HepG2 (cell line): ENCODE results near the gene TBX6. TPM values are rescaled to one million over a fixed set of nuclear protein-coding genes. Genes with fewer than 3 reads are reported as not detected.

Source experiments
- AKAP8 ChIP-seq: sonication (generic); formaldehyde crosslinking; IDR thresholded peaks from 2 replicates; pipeline ENCODE4 v1.5.1; 2020; ENCODE audit warnings: mild to moderate bottlenecking, missing genetic modification reagents
- FOXA1 ChIP-seq, 2 experiments: fragments of 450-650 bp in 1 of 2; sonication (generic) in 1 of 2; formaldehyde crosslinking in 1 of 2; IDR thresholded peaks; 2 replicates each; pipeline versions ENCODE4 v1.4.0 to v1.6.1; 2016 to 2020; ENCODE audit warnings: missing genetic modification reagents in 1 of 2
- FOXO1 ChIP-seq: sonication (generic); formaldehyde crosslinking; IDR thresholded peaks from 2 replicates; pipeline ENCODE4 v1.4.0; 2020; ENCODE audit warnings: missing genetic modification reagents
- HDAC6 ChIP-seq: fragments of 200-600 bp; sonication (generic); IDR thresholded peaks from 2 replicates; pipeline ENCODE4 v1.7.0; 2017; ENCODE audit warnings: mild to moderate bottlenecking, antibody characterized with exemption, low read length, low read depth
- HOXD1 ChIP-seq: sonication (generic); formaldehyde crosslinking; IDR thresholded peaks from 2 replicates; pipeline ENCODE4 v1.5.0; 2020; ENCODE audit warnings: missing genetic modification reagents
- KDM2A ChIP-seq: sonication (generic); formaldehyde crosslinking; IDR thresholded peaks from 2 replicates; pipeline ENCODE4 v1.4.0; 2020; ENCODE audit warnings: low read depth, missing genetic modification reagents, borderline replicate concordance
- MAF1 ChIP-seq: sonication (generic); formaldehyde crosslinking; IDR thresholded peaks from 2 replicates; pipeline ENCODE4 v1.5.0; 2020; ENCODE audit warnings: missing genetic modification reagents, borderline replicate concordance
- SNRNP70 ChIP-seq: fragments of 200-400 bp; formaldehyde crosslinking; IDR thresholded peaks from 2 replicates; pipeline ENCODE4 v1.6.1; 2017; ENCODE audit warnings: mild to moderate bottlenecking, low read depth, low read length, moderate library complexity
- TBX3 ChIP-seq: fragments of 450-650 bp; IDR thresholded peaks from 2 replicates; pipeline ENCODE4 v1.6.1; 2017; ENCODE audit warnings: antibody characterized with exemption, mild to moderate bottlenecking, inconsistent platforms, borderline replicate concordance
- ZBTB7A ChIP-seq: sonication (generic); formaldehyde crosslinking; IDR thresholded peaks from 2 replicates; pipeline ENCODE4 v1.8.0; 2022; ENCODE audit warnings: mild to moderate bottlenecking, missing genetic modification reagents
- ZFP36L1 ChIP-seq: sonication (generic); formaldehyde crosslinking; IDR thresholded peaks from 2 replicates; pipeline ENCODE4 v1.8.0; 2022; ENCODE audit warnings: mild to moderate bottlenecking, missing genetic modification reagents, moderate library complexity
- ZFP90 ChIP-seq: sonication (generic); formaldehyde crosslinking; IDR thresholded peaks from 2 replicates; pipeline ENCODE4 v1.8.0; 2022; ENCODE audit warnings: missing genetic modification reagents, mild to moderate bottlenecking, inconsistent platforms, borderline replicate concordance
- ZNF20 ChIP-seq: sonication (generic); formaldehyde crosslinking; IDR thresholded peaks from 2 replicates; pipeline ENCODE4 v1.4.0; 2020; ENCODE audit warnings: mild to moderate bottlenecking, moderate library complexity, missing genetic modification reagents
- ZNF235 ChIP-seq: sonication (generic); formaldehyde crosslinking; IDR thresholded peaks from 2 replicates; pipeline ENCODE4 v1.8.1; 2023; ENCODE audit warnings: mild to moderate bottlenecking, missing genetic modification reagents, borderline replicate concordance
- ZNF264 ChIP-seq: sonication (generic); formaldehyde crosslinking; IDR thresholded peaks from 2 replicates; pipeline ENCODE4 v1.4.0; 2020; ENCODE audit warnings: missing genetic modification reagents
- ZNF33A ChIP-seq: sonication (generic); formaldehyde crosslinking; IDR thresholded peaks from 2 replicates; pipeline ENCODE4 v1.5.1; 2020; ENCODE audit warnings: missing genetic modification reagents, mild to moderate bottlenecking, moderate library complexity, borderline replicate concordance
- ZNF33B ChIP-seq: sonication (generic); formaldehyde crosslinking; IDR thresholded peaks from 2 replicates; pipeline ENCODE4 v1.5.1; 2020; ENCODE audit warnings: mild to moderate bottlenecking, missing genetic modification reagents
- ZNF432 ChIP-seq: sonication (generic); formaldehyde crosslinking; IDR thresholded peaks from 2 replicates; pipeline ENCODE4 v1.5.0; 2020; ENCODE audit warnings: missing genetic modification reagents, mild to moderate bottlenecking, borderline replicate concordance
- polyA plus RNA-seq, 8 experiments: library from polyadenylated mRNA; depleted of rRNA in 3 of 8; stranded (reverse) in 7 of 8; unstranded in 1 of 8; fragments of >200 nt; fragmentation: Illumina TruSeq in 4 of 8; extraction: Trizol in 4 of 8; gene quantifications; 2 replicates each; pipeline versions ENCODE4 v1.2.1 to v1.2.3, GENCODE V29; 2011 to 2016; ENCODE audit warnings: low read depth in 4 of 8, missing spikeins in 1 of 8, mixed read lengths in 1 of 8; ENCODE audit not compliant: insufficient read depth in 1 of 8
- total RNA-seq, 5 experiments: library from RNA; depleted of rRNA; stranded (reverse); fragments of >200 nt; fragmentation: Illumina TruSeq; extraction: Trizol; gene quantifications; 2 replicates each; pipeline ENCODE4 v1.2.3, GENCODE V29; 2016; ENCODE audit warnings: low read depth in 1 of 5
- TF ChIP-seq, protein P1 (sequence below): IDR thresholded peaks from 2 replicates; pipeline ENCODE4 v1.6.1; 2016; ENCODE audit warnings: missing biosample characterization, missing genetic modification reagents, low read depth
- TF ChIP-seq, protein P2 (sequence below): sonication (generic); formaldehyde crosslinking; IDR thresholded peaks from 2 replicates; pipeline ENCODE4 v1.8.1; 2023; ENCODE audit warnings: mild to moderate bottlenecking, missing genetic modification reagents, borderline replicate concordance
- TF ChIP-seq, protein P3 (sequence below): sonication (generic); formaldehyde crosslinking; IDR thresholded peaks from 2 replicates; pipeline ENCODE4 v1.5.1; 2020; ENCODE audit warnings: mild to moderate bottlenecking, missing genetic modification reagents
- TF ChIP-seq, protein P4 (sequence below): sonication (generic); formaldehyde crosslinking; IDR thresholded peaks from 2 replicates; pipeline ENCODE4 v1.5.1; 2020; ENCODE audit warnings: missing genetic modification reagents, mild to moderate bottlenecking, borderline replicate concordance
- TF ChIP-seq, protein P5 (sequence below): sonication (generic); formaldehyde crosslinking; IDR thresholded peaks from 2 replicates; pipeline ENCODE4 v1.4.0; 2020; ENCODE audit warnings: mild to moderate bottlenecking, missing genetic modification reagents

The TBX6 gene
- total and polyA plus RNA-seq, 2 of the 13 experiments (the other 11 are each of a cell fraction or from before 2014, with no cell fraction given): 0.24 to 0.42 TPM

DNA sequence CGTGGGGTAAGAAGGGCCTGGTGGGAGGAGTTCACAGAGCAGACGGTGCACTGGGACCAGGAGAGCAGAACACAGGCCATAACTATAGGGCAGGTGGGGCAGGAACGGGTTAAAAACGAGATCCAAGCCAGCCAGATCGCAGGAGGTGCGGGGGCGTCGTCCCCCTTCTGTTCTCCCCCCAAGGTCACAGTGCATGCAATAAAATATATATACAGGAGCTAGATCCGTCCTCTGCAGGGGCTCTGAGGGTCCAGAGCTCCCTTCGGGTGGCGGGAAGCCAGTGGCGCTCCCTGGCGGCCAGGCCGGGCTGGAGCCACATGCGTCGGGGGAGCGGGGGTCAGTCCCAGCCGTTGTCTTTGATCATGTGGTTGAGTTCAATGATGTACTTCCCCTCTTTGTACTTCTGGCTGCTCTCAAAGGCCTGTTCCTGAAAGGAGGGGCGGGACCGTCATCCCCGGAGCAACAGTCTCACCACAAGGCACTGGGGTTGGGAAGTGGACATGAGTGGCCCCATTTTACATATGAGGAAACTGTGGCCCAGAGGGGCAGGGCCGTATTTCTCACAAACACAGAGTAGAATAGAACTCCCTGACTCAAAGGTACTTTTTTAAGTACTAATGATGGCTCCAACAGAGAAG, 768 bp upstream of the TBX6 start (continued):
- TF ChIP-seq, protein P1, sequence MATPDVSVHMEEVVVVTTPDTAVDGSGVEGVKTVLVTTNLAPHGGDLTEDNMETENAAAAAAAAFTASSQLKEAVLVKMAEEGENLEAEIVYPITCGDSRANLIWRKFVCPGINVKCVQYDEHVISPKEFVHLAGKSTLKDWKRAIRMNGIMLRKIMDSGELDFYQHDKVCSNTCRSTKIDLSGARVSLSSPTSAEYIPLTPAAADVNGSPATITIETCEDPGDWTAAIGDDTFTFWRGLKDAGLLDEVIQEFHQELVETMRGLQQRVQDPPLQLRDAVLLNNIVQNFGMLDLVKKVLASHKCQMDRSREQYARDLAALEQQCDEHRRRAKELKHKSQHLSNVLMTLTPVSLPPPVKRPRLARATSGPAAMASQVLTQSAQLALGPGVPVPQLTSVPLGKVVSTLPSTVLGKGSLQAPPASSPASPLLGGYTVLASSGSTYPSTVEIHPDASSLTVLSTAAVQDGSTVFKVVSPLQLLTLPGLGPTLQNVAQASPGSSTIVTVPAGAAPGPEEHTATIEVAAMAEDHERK (CRISPR knock-in tag): 0 out of 2 replicates have a peak, but pooled peaks have one; percentile 40
- TF ChIP-seq HOXD1 (peak; percentile 82; the same call in 1 of the 2 replicates), FOXO1 (CRISPR knock-in tag) (peak; percentile 58; the same call in 1 of the 2 replicates), KDM2A (peak; percentile 54; the same call in 1 of the 2 replicates), ZFP36L1 (CRISPR knock-in tag) (no peak), AKAP8 (CRISPR knock-in tag) (0 out of 2 replicates have a peak, but pooled peaks have one; percentile 58), ZNF432 (0 out of 2 replicates have a peak, but pooled peaks have one; percentile 80), SNRNP70 (no peak), TBX3 (no peak), ZNF33B (no peak), ZNF33A (CRISPR knock-in tag) (no peak), ZBTB7A (CRISPR knock-in tag) (peak; percentile 90; the same call in 1 of the 2 replicates), ZNF20 (no peak), ZFP90 (CRISPR knock-in tag) (peak; percentile 76; the same call in 1 of the 2 replicates), MAF1 (CRISPR knock-in tag) (no peak; the same call in 1 of the 2 replicates), HDAC6 (no peak), FOXA1 (IDR thresholded peaks at IDR 0.05) (no peak), FOXA1 (CRISPR knock-in tag; IDR thresholded peaks at IDR 0.05) (no peak), ZNF264 (peak; percentile 73), ZNF235 (CRISPR knock-in tag) (peak; percentile 57; the same call in 1 of the 2 replicates)
- TF ChIP-seq, protein P2, sequence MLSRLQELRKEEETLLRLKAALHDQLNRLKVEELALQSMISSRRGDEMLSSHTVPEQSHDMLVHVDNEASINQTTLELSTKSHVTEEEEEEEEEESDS (CRISPR knock-in tag): peak; percentile 66; the same call in 1 of the 2 replicates
- TF ChIP-seq, protein P3, sequence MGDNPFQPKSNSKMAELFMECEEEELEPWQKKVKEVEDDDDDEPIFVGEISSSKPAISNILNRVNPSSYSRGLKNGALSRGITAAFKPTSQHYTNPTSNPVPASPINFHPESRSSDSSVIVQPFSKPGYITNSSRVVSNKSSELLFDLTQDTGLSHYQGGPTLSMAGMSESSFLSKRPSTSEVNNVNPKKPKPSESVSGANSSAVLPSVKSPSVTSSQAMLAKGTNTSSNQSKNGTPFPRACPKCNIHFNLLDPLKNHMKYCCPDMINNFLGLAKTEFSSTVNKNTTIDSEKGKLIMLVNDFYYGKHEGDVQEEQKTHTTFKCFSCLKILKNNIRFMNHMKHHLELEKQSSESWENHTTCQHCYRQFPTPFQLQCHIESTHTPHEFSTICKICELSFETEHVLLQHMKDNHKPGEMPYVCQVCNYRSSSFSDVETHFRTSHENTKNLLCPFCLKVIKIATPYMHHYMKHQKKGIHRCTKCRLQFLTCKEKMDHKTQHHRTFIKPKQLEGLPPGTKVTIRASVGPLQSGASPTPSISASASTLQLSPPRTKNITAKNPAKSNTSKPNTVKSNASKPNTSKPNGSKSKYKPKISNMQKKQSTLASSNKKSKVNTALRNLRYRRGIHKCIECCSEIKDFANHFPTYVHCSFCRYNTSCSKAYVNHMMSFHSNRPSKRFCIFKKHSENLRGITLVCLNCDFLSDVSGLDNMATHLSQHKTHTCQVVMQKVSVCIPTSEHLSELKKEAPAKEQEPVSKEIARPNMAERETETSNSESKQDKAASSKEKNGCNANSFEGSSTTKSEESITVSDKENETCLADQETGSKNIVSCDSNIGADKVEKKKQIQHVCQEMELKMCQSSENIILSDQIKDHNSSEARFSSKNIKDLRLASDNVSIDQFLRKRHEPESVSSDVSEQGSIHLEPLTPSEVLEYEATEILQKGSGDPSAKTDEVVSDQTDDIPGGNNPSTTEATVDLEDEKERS (CRISPR knock-in tag): peak; percentile 81; the same call in 1 of the 2 replicates
- TF ChIP-seq, protein P4, sequence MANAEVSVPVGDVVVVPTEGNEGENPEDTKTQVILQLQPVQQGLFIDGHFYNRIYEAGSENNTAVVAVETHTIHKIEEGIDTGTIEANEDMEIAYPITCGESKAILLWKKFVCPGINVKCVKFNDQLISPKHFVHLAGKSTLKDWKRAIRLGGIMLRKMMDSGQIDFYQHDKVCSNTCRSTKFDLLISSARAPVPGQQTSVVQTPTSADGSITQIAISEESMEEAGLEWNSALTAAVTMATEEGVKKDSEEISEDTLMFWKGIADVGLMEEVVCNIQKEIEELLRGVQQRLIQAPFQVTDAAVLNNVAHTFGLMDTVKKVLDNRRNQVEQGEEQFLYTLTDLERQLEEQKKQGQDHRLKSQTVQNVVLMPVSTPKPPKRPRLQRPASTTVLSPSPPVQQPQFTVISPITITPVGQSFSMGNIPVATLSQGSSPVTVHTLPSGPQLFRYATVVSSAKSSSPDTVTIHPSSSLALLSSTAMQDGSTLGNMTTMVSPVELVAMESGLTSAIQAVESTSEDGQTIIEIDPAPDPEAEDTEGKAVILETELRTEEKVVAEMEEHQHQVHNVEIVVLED (CRISPR knock-in tag): no peak
- TF ChIP-seq, protein P5, sequence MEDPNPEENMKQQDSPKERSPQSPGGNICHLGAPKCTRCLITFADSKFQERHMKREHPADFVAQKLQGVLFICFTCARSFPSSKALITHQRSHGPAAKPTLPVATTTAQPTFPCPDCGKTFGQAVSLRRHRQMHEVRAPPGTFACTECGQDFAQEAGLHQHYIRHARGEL (CRISPR knock-in tag): no peak
